ENCODE measurements around the gene RAD51B.

GRCh38 chr14:68051146-68051545 lies 231.6 kb downstream of the RAD51B start:
- TF ChIP-seq CTCF (IDR thresholded peaks at IDR 0.05) = no peak
- no peak for TF ChIP-seq POLR2A (IDR thresholded peaks at IDR 0.05)
- TF ChIP-seq POLR2AphosphoS5 (IDR thresholded peaks at IDR 0.05) = no peak
